Measurements from ENCODE around the gene TNFSF12.
"Not testable (repeated sequence)": the region's sequence is repeated elsewhere in the genome, so short reads cannot be mapped to it uniquely, and the experiment has no call there.

TNFSF12 gene

GRCh38 chr17:7587420-7588151 lies 38.7 kb downstream of the TNFSF12 start:
- no peak for DNase-seq (ENCODE audit: low read depth, low spot score)

DNA sequence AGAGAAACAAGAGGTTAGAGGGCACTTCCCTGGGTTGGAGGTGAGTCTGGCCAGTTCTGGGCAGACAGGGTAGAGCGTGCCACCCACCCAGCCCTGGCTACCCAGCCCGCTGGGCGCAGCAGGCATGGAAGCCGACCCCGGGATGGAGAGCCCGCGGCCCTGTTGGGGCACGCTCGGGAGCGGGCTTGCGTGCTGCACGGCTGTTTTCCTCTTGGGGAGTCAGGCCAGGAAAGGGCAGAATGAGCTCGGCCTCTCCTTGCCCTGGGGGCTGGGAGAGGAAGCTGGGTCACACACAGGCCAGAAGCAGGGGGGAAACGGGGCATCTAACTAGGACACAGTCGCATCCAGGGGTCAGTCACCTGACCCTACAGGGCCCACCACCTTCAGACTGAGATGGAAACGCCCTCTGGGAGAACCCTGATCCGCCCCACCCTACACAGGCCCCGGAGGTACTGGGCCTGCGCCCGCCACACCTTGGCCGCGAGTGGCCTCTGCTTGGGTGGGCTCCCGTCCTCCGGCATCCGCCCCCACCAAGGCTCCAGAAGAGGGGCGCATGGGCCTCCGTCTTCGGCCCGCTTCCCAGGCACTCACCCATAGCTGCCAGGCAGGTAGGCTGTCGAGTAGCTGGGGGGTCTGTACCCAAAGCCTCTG lies 39.8 kb downstream of the TNFSF12 start:
- DNase-seq (ENCODE audit: low read depth, low spot score): no peak

DNA sequence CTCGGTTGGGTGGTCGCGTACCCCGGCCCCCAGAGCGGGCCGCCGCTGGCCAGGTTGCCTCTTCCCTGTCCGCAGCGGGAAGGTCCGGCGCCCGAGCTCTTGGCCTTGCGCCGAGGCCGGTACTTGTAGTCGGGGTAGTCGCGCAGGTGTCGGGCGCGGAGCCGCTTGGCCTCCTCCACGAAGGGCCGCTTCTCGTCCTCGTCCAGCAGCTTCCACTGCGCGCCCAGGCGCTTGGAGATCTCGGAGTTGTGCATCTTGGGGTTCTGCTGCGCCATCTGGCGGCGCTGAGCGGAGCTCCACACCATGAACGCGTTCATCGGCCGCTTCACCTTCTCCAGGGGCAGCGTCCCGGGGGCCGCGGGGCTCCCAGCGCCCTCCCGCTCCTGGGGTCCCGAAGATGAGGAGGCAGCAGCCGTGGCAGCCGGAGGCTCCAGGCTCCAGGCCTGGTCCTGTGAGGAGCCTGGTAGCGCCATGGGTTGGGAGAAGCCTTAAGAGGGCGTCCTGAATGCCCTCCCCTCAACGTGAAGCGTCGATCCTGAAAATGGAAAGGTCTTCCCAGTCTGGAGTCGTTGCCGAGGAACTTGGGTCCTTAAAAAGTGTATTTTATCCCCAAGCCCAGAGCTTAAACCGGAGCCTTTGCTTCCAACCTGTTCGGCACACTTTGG lies 40.5 kb downstream of the TNFSF12 start:
- DNase-seq (ENCODE audit: low read depth, low spot score): no peak

DNA sequence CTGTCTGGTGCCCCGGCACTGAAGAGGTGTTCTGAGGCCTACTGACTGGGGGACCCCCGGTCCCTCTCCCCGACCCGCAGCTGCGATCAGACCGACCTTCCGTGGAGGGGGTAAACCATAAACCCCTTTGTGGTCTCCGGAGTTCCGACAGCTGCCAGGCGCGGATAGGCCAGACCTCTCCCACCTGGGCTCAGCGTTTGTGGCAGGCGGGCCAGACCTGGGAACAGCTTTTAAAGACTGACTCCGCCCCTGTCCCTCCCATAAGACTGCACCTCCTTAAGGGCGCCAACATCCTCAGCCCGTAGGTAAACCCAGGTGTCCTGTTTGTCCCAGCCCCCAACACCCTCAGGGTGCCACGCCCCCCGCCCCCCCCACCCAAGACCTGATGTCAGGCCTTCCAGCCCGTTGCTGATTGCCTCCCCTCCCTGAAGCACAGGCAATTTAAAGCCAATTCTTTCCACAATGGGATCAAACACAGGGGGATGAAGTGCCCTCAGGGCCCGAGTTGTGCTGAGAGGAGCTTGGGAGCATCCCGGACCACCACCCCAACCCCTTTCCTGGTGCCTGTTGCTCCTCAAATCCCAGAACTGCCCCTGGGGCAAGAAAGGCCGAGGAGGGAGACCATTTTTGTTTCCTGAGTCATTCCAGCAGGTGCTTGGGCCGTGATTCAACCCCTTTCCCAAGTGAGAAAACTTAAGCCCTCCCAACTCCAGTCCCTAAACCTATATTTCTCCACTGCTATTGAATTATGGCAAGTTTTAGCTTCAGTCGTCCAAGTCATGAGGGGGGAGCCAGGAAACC lies 41.2 kb downstream of the TNFSF12 start, which contains the start of gene SOX15:
Gene SOX15, minus strand, starts transcription at position 204 of the 801 bp plus-strand sequence. CDS start 418 bp downstream, outside the sequence.
- no peak for DNase-seq (ENCODE audit: low read depth, low spot score)

DNA sequence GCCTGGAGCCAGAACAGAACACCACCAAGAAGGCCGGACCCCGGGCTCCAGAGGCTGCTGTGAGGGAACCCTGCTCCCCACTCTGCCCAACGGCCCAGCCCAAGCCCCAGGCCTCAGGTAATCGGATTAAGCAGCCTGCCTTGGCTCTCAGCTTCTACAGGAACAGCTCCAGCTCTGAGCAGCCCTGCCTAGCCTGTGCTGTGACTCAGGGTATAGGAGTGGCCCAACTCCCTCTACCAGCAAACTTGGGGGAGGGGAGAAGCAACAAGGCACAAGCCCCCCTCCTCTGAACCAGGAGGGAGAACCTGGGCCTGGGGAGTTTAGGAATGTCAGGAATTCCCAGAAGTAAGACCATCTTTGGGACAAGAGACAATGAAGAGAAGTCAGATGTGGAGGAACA lies 41.9 kb downstream of the TNFSF12 start:
- no peak for DNase-seq (ENCODE audit: low read depth, low spot score)

DNA sequence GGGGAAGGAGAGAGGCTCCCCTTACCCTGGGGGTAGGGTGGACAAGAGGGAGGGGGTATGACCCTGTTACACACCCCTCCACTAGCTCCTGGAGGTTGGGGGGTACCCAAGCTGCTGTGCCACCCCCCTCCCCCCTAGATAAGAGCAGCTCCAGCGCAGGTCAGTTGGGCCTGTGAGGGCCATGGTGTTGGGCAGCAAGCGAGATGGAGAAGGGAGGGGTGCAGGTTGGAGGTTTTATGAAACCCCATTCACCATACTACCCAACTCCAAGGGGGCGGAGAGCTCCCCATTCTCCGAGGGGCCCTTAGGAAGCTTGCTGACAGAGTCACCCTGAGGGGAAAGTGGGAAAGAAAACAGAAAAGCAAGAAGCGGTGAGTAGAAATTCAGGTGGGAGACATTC lies 42.7 kb downstream of the TNFSF12 start:
- no peak for DNase-seq (ENCODE audit: low read depth, low spot score)

DNA sequence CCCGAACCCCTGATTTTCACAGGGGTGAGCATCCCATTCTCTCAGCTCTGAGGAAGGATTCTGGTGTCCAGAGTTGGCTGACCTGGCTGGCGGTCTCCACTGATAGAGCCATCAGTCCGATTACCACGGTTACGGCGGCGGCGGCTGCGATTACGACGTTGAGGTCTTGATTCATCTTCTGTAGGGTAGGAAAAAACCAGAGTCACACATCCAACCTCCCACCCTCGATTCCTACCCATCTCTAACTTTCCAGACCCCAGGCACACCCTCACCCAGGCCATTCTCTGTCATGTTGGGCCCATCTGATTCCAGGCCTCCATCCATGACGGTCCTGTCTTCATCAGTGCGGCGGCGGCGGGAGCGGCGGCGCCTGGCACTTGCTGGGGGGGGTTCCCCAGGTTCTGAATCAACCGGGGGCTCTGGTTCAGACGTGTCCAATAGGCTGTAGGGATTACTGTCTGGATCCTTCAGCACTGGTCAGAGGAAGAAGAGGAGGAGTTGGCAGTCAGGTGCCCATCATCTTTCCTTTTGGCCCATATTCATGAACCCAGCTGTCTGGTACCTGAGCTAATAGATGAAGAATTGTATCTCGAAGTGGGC lies 43.7 kb downstream of the TNFSF12 start:
- DNase-seq (ENCODE audit: low read depth, low spot score): no peak

GRCh38 chr17:7593296-7593695 lies 44.4 kb downstream of the TNFSF12 start:
- no peak for DNase-seq (ENCODE audit: low read depth, low spot score)

DNA sequence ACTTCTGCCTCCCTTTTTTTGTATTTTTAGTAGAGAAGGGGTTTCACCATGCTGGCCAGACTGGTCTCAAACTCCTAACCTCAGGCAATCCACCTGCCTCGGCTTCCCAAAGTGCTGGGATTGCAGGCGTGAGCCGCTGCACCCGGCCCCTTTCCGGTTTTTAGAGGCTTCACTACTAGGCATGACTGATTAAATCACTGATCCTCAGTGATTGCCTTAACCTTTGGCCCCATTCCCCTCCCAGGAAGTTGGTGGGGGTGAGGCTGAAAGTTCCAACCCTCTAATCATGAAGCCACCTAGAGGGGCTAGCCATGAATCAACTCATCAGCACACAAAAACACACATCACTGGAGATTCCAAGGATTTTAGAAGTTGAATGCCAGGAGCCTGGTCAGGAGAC lies 48.7 kb downstream of the TNFSF12 start:
- DNase-seq (ENCODE audit: low read depth, low spot score): not testable (repeated sequence)

DNA sequence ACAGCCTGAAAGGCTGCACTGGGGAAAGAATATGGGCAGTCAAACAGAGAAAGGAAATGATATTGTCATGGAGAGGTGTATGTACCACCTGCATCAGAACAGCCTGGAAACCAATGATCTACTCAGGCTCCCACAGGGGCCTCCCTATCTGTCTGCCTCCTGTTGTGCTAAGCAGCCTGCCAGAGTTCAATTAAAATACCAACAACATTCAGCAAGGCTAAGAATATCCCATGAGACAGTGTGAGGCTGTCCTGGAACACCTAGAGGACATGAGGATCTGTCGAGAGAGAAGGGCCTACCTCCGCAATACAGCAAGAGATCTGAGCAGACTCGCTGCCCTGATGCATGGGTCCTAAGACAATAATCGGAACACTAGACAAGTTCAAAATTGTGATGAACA lies 57.4 kb downstream of the TNFSF12 start:
- no peak for DNase-seq (ENCODE audit: low read depth, low spot score)
